ENCODE measurements around the gene ARL4A. TPM values are rescaled to one million over a fixed set of nuclear protein-coding genes. Genes with fewer than 3 reads are reported as not detected.

Gene ARL4A
- total and polyA plus RNA-seq, 9 of the 15 experiments (the other 6 are each of a cell fraction or from before 2014, with no cell fraction given): 118 to 688 (median 172) TPM

GRCh38 chr7:12686234-12686890 is 1.1 kb upstream of the ARL4A start:
- Histone ChIP-seq H3K4me3 (peak overlapping the region; percentile 61), H3K9ac (ENCODE audit: insufficient read depth in 1 of 2, low read depth in 2 of 2, low read length in 2 of 2) (peak overlapping the region; percentile 89 to 97), H2AFZ (ENCODE audit: low read depth, low read length) (peak overlapping the region; percentile 98), H3K27ac (ENCODE audit: extremely low read depth, low read depth, low read length) (peak overlapping the region; percentile 95), H4K20me1 (replicated peaks; ENCODE audit: control insufficient read depth, insufficient read depth, low read length) (peaks cover 20% of the 10 kb centered on the region), H3K9me3 (replicated peaks; ENCODE audit: control insufficient read depth, insufficient read depth, low read depth, low read length) (peaks cover 2% of the 10 kb centered on the region; the same call in 1 of the 2 replicates), H3K36me3 (ENCODE audit: control insufficient read depth, insufficient read depth, low read length) (peaks cover 27% of the 10 kb centered on the region), H3K4me1 (replicated peaks in 1 of 2; ENCODE audit: control insufficient read depth in 2 of 2, insufficient read depth in 2 of 2, low read length in 2 of 2) (peaks cover 8 to 9% of the 10 kb centered on the region in 2 experiments; a peak in 2 of 5 replicates), H3K79me2 (ENCODE audit: control insufficient read depth, insufficient read depth, low read length) (peaks cover 50% of the 10 kb centered on the region), H3K27me3 (ENCODE audit: control insufficient read depth in 2 of 2, insufficient read depth in 2 of 2, low read length in 2 of 2) (no peaks in the 10 kb centered on the region), H3K9me1 (ENCODE audit: control insufficient read depth, insufficient read depth, low read length) (no peaks in the 10 kb centered on the region), H3K4me2 (ENCODE audit: insufficient read depth, low read length) (peak overlapping the region; percentile 84)
- ChIA-PET POLR2A (interaction anchor here (0.6 to 2.4 kb wide), 17 partner anchors 10 to 1354 kb away, joined by 3 to 13 read pairs (median 4); no protein-coding TSS in a partner anchor), CTCF (ENCODE audit: low intra/inter-chr PET ratio) (interaction anchor here (0.5 to 2.4 kb wide), 4 partner anchors 49 to 576 kb away, joined by 3 to 15 read pairs (median 5); no protein-coding TSS in a partner anchor)
- FAIRE-seq (peak; percentile 71), ATAC-seq (peak; percentile 70), DNase-seq (ENCODE audit: extremely low read depth in 1 of 4, low spot score in 3 of 4) (peak; percentile 82 to 93 (median 85))
- BruUV-seq (replicated peaks): TSS peak; percentile 92
- intact Hi-C loops (cut with micrococcal nuclease): loop anchor here (2.0 to 10.0 kb wide), 5 partner anchors 44 to 430 kb away; no protein-coding TSS in a partner anchor
- in situ Hi-C loops (cut with MboI): no loop called here
- WGBS (ENCODE audit: insufficient coverage, low coverage, missing lambda C conversion rate): 10% methylated on average over 40 of the region's 54 CpGs
- TF ChIP-seq POLR2AphosphoS5 (IDR thresholded peaks at IDR 0.05; ENCODE audit: control insufficient read depth, insufficient read depth, low read depth, low read length) (no peak), ZNF609 (CRISPR knock-in tag; IDR thresholded peaks at IDR 0.05; ENCODE audit: borderline replicate concordance) (no peak), ZNF764 (CRISPR knock-in tag; IDR thresholded peaks at IDR 0.05; ENCODE audit: low read depth) (no peak), GABPB2 (CRISPR knock-in tag; conservative IDR thresholded peaks at IDR 0.05) (no peak), HMGN3 (IDR thresholded peaks at IDR 0.05; ENCODE audit: borderline replicate concordance, extremely low read depth, insufficient read length, low read depth, low read length) (peak; percentile 60), MAZ (CRISPR knock-in tag; conservative IDR thresholded peaks at IDR 0.05 in 1 of 2, IDR thresholded peaks at IDR 0.05 in 1 of 2) (peak; percentile 39 to 86; a peak in 3 of 4 replicates), ETV6 (IDR thresholded peaks at IDR 0.05; ENCODE audit: borderline replicate concordance in 1 of 2, low read depth in 2 of 2, low read length in 1 of 2) (no peak), ETV6 (CRISPR knock-in tag; IDR thresholded peaks at IDR 0.05; ENCODE audit: borderline replicate concordance) (no peak), ATF4 (CRISPR knock-in tag; IDR thresholded peaks at IDR 0.05) (no peak), BCL6 (CRISPR knock-in tag; IDR thresholded peaks at IDR 0.05) (no peak), NFE2 (IDR thresholded peaks at IDR 0.05; ENCODE audit: low read depth) (no peak), RUNX1 (IDR thresholded peaks at IDR 0.05; ENCODE audit: low read depth) (0 out of 2 replicates have a peak, but pooled peaks have one; percentile 60)
- TF ChIP-seq, protein P1, sequence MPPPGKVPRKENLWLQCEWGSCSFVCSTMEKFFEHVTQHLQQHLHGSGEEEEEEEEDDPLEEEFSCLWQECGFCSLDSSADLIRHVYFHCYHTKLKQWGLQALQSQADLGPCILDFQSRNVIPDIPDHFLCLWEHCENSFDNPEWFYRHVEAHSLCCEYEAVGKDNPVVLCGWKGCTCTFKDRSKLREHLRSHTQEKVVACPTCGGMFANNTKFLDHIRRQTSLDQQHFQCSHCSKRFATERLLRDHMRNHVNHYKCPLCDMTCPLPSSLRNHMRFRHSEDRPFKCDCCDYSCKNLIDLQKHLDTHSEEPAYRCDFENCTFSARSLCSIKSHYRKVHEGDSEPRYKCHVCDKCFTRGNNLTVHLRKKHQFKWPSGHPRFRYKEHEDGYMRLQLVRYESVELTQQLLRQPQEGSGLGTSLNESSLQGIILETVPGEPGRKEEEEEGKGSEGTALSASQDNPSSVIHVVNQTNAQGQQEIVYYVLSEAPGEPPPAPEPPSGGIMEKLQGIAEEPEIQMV (tag; conservative IDR thresholded peaks at IDR 0.05; ENCODE audit: low read depth): peak; percentile 95
